Testis (tissue), 3 donors: ENCODE results near the gene NECAP2. TPM values are rescaled to one million over a fixed set of nuclear protein-coding genes. Genes with fewer than 3 reads are reported as not detected.
"Not testable (repeated sequence)": the region's sequence is repeated elsewhere in the genome, so short reads cannot be mapped to it uniquely, and the experiment has no call there.

Experiments used
- DNase-seq: peaks from one replicate; pipeline ENCODE4 v3.0.0-alpha.2; 2019
- H3K27ac ChIP-seq, 2 donors: fragments of 200-600 bp; sonication (generic); one replicate each; pipeline ENCODE4 v1.5.1; 2019
- H3K27me3 ChIP-seq: fragments of 200-600 bp; sonication (generic); one replicate; pipeline ENCODE4 v1.5.1; 2019
- H3K36me3 ChIP-seq: fragments of 200-600 bp; sonication (generic); one replicate; pipeline ENCODE4 v1.5.1; 2017; ENCODE audit warnings: low read depth; ENCODE audit errors: missing control alignments
- H3K4me1 ChIP-seq: fragments of 200-600 bp; sonication (generic); one replicate; pipeline ENCODE4 v1.5.1; 2019
- H3K4me3 ChIP-seq, 2 donors: fragments of 200-600 bp; sonication (generic); one replicate each; pipeline ENCODE4 v1.5.1; 2017 to 2019
- H3K9me3 ChIP-seq: fragments of 200-600 bp; sonication (generic); one replicate; pipeline ENCODE4 v1.5.1; 2017
- POLR2A ChIP-seq: fragments of 450-650 bp; IDR thresholded peaks from one replicate; pipeline ENCODE4 v1.6.1; 2017; ENCODE audit warnings: antibody characterized with exemption, mild to moderate bottlenecking, moderate library complexity
- WGBS, 2 donors: methylation state at CpG; one replicate each; pipeline ENCODE4 v1.1.5; 2018; 5-methylcytosine and 5-hydroxymethylcytosine counted together
- intact Hi-C: fragments of 100-400 bp; cut with DNase I; formaldehyde crosslinking; loops from one replicate; pipeline ENCODE4 v1.15.1; 2023; ENCODE audit warnings: low total_unique reads
- polyA plus RNA-seq: library from polyadenylated mRNA; stranded (reverse); fragments of 350-450 nt; fragmentation: Illumina TruSeq; extraction: RNeasy Lipid Tissue Mini Kit (QIAGEN cat#74804); gene quantifications from one replicate; pipeline ENCODE4 v1.2.3, GENCODE V29; 2014; ENCODE audit warnings: low read depth, low replicate concordance; ENCODE audit not compliant: insufficient read depth
- total RNA-seq, 2 donors: library from RNA; depleted of rRNA; stranded (reverse); fragments of >200 nt; gene quantifications; one replicate each; pipeline ENCODE4 v1.2.3, GENCODE V29; 2016
- TF ChIP-seq, protein P1 (sequence below), 3 experiments: fragments of 450-650 bp in 2 of 3; fragments of 200-600 bp in 1 of 3; sonication (generic) in 1 of 3; IDR thresholded peaks; one replicate each; pipeline ENCODE4 v1.5.1; 2016 to 2019; ENCODE audit warnings: antibody characterized with exemption in 3 of 3, mild to moderate bottlenecking in 2 of 3, moderate library complexity in 1 of 3

The NECAP2 gene
- total and polyA plus RNA-seq, 3 donors from 2014 or later, result 88.2 to 113 (median 96.8) TPM

DNA sequence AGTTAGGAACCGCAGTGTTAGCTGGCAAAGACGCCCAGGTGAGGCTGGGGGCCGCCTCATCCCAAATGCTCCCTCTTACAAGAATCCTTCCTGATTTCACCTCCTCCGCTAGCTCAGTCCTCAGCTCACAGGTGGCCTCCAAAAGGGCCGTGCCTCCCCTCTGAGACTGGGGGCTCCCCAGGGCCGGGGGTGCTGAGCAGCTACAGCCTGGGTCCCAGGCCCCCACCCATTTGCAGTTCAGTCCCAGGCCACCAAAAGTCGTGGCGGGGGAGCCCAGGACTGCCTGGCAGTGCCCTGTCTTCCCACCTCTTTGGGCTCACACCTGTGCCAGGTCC, 43.9 kb downstream of the NECAP2 start:
- Histone ChIP-seq H3K4me1 (no peaks in the 10 kb centered on the region), H3K27me3 (no peaks in the 10 kb centered on the region), H3K27ac (no peak overlapping the region), H3K36me3 (no peaks in the 10 kb centered on the region), H3K9me3 (no peaks in the 10 kb centered on the region), H3K4me3 (no peak overlapping the region)
- DNase-seq, result no peak
- intact Hi-C loops, result no loop called here
- no peak for TF ChIP-seq POLR2A
- TF ChIP-seq, protein P1, sequence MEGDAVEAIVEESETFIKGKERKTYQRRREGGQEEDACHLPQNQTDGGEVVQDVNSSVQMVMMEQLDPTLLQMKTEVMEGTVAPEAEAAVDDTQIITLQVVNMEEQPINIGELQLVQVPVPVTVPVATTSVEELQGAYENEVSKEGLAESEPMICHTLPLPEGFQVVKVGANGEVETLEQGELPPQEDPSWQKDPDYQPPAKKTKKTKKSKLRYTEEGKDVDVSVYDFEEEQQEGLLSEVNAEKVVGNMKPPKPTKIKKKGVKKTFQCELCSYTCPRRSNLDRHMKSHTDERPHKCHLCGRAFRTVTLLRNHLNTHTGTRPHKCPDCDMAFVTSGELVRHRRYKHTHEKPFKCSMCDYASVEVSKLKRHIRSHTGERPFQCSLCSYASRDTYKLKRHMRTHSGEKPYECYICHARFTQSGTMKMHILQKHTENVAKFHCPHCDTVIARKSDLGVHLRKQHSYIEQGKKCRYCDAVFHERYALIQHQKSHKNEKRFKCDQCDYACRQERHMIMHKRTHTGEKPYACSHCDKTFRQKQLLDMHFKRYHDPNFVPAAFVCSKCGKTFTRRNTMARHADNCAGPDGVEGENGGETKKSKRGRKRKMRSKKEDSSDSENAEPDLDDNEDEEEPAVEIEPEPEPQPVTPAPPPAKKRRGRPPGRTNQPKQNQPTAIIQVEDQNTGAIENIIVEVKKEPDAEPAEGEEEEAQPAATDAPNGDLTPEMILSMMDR (IDR thresholded peaks at IDR 0.05), result no peak
- 67 to 72% methylated on average over 5 to 8 of the region's 8 CpGs for WGBS, 2 donors

DNA sequence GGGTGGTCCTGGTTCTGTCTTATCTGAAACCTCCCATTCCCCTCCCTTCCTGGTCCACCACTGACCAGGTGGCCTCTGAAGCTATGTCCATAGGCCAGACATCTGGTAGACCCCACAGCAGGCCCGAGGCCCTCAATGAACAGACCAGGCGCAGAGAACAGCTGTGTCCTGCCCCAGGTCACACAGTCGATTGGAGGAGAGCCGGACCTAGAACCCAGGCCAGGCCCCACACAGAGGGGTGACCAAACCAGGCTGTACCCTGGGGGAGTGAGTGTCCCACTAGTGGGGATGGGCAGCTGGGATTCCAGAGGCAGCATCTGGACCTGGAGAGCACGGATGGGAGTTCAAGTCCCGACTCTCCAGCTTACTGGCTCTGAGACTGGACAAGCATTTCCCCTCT, 44.4 kb downstream of the NECAP2 start:
- no peaks in the 10 kb centered on the region for H3K4me1 ChIP-seq
- no peaks in the 10 kb centered on the region for H3K36me3 ChIP-seq
- no peak overlapping the region for H3K4me3 ChIP-seq
- intact Hi-C loops, result no loop called here
- no peak for DNase-seq
- 87 to 88% methylated on average over 3 to 6 of the region's 6 CpGs for WGBS, 2 donors
- H3K27ac ChIP-seq, result no peak overlapping the region
- no peaks in the 10 kb centered on the region for H3K9me3 ChIP-seq
- no peaks in the 10 kb centered on the region for H3K27me3 ChIP-seq
- TF ChIP-seq, protein P1 (IDR thresholded peaks at IDR 0.05), result no peak

DNA sequence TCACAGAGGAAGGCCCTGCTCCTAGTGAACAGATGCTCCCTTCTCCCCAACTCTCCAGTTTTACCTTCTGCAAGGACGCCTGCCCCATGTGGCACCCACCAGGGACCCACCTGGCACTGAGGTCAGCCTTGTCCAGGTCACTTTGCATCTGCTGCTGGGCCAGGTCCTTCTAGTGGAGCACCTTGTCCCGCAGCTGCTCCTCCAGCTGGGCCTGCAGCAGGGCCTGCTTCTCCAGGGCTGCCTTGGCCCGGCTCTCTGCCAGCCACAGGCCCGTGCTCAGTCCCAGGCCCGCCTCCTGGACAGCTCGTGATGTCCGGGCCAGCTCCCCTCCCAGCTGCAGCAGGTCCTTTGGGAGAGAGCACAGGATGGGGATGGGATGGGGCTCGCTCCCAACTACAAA, 45.8 kb downstream of the NECAP2 start:
- intact Hi-C loops, H3K27ac ChIP-seq, H3K9me3 ChIP-seq, H3K36me3 ChIP-seq, H3K27me3 ChIP-seq, H3K4me1 ChIP-seq, H3K4me3 ChIP-seq, DNase-seq: not testable (repeated sequence)
- WGBS, 2 donors, result 67 to 86% methylated on average over 7 to 8 of the region's 8 CpGs

DNA sequence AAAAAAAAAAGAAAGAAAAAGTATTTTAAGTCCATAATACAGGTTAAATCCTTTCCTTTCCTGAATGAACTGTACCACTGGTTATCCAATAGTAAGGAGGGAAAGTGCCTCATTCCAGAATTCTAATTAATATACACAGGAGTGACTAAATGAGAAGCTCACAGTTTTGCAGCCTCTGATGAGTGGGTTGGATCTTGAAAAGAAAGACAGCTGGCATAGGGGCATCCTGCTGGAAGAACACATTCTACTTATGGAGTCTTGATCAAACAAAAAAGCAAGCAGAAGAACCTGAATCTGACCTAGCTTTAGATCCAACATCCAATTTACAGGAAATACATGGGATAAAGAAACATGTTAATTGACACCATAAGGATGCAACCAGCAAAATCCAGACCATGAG, 46.5 kb downstream of the NECAP2 start:
- H3K4me3 ChIP-seq, H3K9me3 ChIP-seq, H3K27ac ChIP-seq, H3K36me3 ChIP-seq, DNase-seq, H3K27me3 ChIP-seq, H3K4me1 ChIP-seq, intact Hi-C loops: not testable (repeated sequence)

DNA sequence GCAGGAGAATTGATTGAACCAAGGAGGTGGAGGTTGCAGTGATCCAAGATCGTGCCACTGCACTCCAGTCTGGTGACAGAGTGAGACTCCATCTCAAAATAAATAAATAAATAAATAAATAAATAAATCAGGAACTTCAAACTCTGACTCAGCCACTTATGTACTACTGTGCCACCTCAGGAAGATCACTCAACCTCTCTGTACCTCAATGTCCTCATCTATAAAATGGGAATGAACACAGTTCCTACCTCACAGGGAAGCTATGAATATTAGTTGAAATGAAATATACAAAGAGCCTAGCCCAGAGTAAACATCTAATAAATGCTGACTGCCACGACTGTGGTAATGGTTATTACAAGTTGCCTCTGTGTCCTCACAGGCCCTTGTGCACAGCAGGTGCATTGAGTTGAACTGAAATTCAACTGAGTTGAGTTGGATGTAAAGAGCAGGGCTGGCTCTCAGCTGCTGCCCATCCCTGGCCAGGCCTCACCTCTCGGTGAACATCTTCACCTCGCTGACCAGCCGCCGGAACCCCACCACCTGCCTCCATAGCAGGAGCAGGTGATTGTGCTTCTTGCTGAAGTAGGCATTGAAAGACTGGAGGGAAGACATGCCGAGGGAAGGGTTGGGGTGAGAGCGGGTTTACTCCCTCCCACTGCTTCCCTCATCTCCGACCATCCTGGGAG, 48.8 kb downstream of the NECAP2 start:
- H3K27me3 ChIP-seq, H3K4me3 ChIP-seq, H3K9me3 ChIP-seq, H3K27ac ChIP-seq, DNase-seq, H3K4me1 ChIP-seq, H3K36me3 ChIP-seq, intact Hi-C loops: not testable (repeated sequence)
- 79 to 92% methylated on average over 2 to 9 of the region's 9 CpGs for WGBS, 2 donors

DNA sequence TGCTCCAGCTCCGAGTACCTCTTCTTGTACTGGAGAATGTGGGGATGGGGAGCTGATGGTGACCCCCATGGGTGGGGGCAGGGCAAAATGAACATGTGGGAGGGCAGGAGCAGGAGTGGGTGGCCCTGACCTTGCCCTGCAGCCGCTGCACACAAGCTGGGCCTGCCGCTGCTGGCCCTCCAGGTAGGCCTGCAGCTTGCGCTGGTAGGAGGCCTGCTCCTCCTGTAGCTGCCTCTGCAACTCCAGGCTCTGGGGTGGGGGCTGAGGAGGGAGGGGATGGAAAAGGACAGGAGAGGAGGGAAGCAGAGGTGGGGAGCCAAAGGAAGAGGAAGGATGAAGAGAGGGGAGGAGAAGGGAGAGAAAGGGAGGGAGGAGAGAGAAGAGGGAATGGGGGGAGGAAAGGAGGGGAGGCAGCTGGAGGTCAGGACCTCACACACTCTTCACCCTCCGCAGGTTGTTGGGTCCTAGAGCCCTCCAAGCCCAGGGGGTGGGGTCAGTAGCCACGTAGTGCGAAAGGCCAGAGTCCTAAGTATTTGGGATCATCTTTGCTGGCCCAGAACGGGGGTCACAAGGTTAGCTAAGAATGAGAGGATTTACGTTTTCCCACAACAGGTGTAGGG, 50.6 kb downstream of the NECAP2 start:
- intact Hi-C loops, result no loop called here
- Histone ChIP-seq H3K27me3 (no peaks in the 10 kb centered on the region), H3K4me1 (no peaks in the 10 kb centered on the region), H3K4me3 (no peak overlapping the region), H3K9me3 (no peaks in the 10 kb centered on the region), H3K27ac (no peak overlapping the region), H3K36me3 (no peaks in the 10 kb centered on the region)
- DNase-seq, result no peak
- TF ChIP-seq POLR2A, result no peak
- TF ChIP-seq, protein P1 (IDR thresholded peaks at IDR 0.05), result no peak
- 75 to 81% methylated on average over 8 to 9 of the region's 9 CpGs for WGBS, 2 donors

DNA sequence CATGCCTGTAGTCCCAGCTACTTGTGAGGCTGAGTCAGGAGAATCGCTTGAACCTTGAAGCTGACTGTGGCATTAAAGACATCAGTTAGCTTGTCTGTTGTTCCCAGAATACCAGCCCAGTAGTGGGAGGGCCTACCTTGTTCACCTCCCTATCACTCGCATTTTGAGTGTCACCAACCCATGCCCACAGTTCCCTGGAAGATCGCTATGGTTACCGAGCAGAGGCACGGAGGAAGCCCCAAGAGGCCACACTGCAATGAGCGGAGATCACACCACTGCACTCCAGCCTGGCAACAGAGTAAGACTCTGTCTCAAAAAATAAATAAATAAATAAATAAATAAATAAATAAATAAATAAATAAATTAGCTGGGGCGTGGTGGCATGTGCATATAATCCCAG, 52.4 kb downstream of the NECAP2 start:
- H3K4me1 ChIP-seq, DNase-seq, H3K9me3 ChIP-seq, intact Hi-C loops, H3K4me3 ChIP-seq, H3K27ac ChIP-seq, H3K36me3 ChIP-seq, H3K27me3 ChIP-seq: not testable (repeated sequence)
- whole genome bisulfite sequencing, 2 donors, result 80 to 90% methylated on average over 7 of the region's 7 CpGs

DNA sequence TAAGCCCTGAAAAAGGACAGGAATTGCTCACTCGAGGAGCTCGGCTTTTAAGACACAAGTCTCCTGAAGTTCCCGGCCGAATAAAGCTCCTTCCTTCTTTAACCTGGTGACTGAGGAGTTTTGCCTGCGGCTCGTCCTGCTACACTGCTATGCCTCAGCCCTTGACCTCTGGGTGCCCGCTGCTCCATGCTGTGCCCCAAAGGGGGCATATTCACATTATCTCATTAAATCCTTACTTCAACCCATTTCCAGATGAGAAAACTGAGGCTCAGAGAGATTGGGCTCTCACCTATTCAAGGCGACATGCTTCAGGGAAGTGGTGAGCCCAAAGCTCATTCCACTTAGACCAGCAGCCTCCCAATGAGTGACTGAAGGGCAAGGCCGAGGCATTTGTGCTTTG, 53.2 kb downstream of the NECAP2 start:
- WGBS, 2 donors, result 78% methylated on average over 9 of the region's 9 CpGs
- H3K27me3 ChIP-seq, H3K4me3 ChIP-seq, H3K36me3 ChIP-seq, H3K4me1 ChIP-seq, H3K27ac ChIP-seq, H3K9me3 ChIP-seq, intact Hi-C loops, DNase-seq: not testable (repeated sequence)

DNA sequence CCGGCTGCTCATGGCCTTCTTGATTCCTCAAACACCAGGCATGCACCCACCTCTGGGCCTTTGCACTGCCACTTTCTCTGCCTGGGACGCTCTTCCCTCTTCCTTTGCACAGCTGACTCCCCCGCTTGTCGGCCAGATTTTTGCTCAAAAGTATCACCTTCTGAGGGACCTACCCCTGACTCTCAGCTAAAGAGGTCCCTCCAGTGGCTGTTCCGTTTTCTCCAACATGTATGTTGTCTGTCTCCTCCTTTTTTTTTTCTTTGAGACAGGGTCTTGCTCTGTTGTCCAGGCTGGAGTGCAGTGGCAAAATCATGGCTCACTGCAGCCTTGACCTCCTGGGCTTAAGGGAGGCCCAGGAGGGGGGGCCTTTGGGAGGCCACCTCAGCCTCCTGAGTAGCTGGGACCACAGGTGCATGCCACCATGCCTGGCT, 57.0 kb downstream of the NECAP2 start:
- H3K4me3 ChIP-seq, H3K36me3 ChIP-seq, intact Hi-C loops, DNase-seq, H3K4me1 ChIP-seq, H3K27me3 ChIP-seq, H3K9me3 ChIP-seq, H3K27ac ChIP-seq: not testable (repeated sequence)
- WGBS, 2 donors, result 58 to 69% methylated on average over 5 of the region's 5 CpGs
